OCI-LY3 (cell line): ENCODE results near the gene PDIA4.
"Not testable (repeated sequence)": the region's sequence is repeated elsewhere in the genome, so short reads cannot be mapped to it uniquely, and the experiment has no call there.

Source experiments
- EZH2phosphoT487 ChIP-seq: fragments of 200-600 bp; shearing (Covaris generic); IDR thresholded peaks from 2 replicates; pipeline ENCODE4 v1.6.1; 2018; ENCODE audit warnings: antibody characterized with exemption, mixed run types, low read depth
- TF ChIP-seq, protein P1 (sequence below): fragments of 200-600, 300-600 bp; sonication (generic); IDR thresholded peaks from 2 replicates; pipeline ENCODE4 v1.5.1; 2014; ENCODE audit warnings: antibody characterized with exemption, low read length, low read depth

DNA sequence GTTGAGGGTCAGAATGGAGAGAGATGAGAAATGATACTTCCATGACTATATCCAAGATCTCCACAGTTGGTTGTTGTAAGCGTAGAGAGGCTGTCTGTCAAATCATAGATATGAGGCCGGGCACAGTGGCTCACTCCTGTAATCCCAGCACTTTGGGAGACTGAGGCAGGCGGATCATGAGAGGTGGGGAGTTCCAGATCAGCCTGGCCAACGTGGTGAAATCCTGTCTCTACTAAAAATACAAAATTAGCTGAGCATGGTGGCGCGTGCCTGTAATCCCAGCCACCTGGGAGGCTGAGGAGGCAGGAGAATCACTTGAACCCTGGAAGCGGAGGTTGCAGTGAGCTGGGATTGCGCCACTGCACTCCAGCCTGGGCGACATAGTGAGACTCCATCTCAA is 2.1 kb upstream of the PDIA4 start:
- TF ChIP-seq, protein P1, sequence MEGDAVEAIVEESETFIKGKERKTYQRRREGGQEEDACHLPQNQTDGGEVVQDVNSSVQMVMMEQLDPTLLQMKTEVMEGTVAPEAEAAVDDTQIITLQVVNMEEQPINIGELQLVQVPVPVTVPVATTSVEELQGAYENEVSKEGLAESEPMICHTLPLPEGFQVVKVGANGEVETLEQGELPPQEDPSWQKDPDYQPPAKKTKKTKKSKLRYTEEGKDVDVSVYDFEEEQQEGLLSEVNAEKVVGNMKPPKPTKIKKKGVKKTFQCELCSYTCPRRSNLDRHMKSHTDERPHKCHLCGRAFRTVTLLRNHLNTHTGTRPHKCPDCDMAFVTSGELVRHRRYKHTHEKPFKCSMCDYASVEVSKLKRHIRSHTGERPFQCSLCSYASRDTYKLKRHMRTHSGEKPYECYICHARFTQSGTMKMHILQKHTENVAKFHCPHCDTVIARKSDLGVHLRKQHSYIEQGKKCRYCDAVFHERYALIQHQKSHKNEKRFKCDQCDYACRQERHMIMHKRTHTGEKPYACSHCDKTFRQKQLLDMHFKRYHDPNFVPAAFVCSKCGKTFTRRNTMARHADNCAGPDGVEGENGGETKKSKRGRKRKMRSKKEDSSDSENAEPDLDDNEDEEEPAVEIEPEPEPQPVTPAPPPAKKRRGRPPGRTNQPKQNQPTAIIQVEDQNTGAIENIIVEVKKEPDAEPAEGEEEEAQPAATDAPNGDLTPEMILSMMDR, result not testable (repeated sequence)
- not testable (repeated sequence) for TF ChIP-seq EZH2phosphoT487
